RWPE1 (cell line): ENCODE results near the gene MACF1.
"Not testable (repeated sequence)": the region's sequence is repeated elsewhere in the genome, so short reads cannot be mapped to it uniquely, and the experiment has no call there.

ENCODE experiments used
- CTCF ChIA-PET: fragments of 350-600 bp; sonication (Branson Sonifier 250); formaldehyde crosslinking; extraction: SDS; loops from one replicate; lab custom pipeline; 2021; lab: Yijun Ruan, JAX
- POLR2A ChIA-PET: fragments of 400-600 bp; formaldehyde crosslinking; extraction: SDS; loops from one replicate; lab custom pipeline; 2020; ENCODE audit warnings: antibody characterized with exemption; ENCODE audit not compliant: low non-redundant PET; lab: Yijun Ruan, JAX
- DNase-seq: peaks from one replicate; pipeline ENCODE4 v3.0.0; 2012; ENCODE audit warnings: low spot score
- H3K27ac ChIP-seq: fragments of 450-650 bp; 2 replicates; pipeline ENCODE4 v1.5.1; 2017
- CTCF ChIP-seq: fragments of 450-650 bp; conservative IDR thresholded peaks from 2 replicates; pipeline ENCODE4 v1.5.1; 2017; ENCODE audit warnings: low read depth, mild to moderate bottlenecking

MACF1 gene

GRCh38 chr1:39474810-39475209 lies 270.3 kb downstream of the MACF1 start:
- POLR2A ChIA-PET, result no interaction called here
- DNase-seq, result no peak
- no peak overlapping the region for H3K27ac ChIP-seq
- TF ChIP-seq CTCF, result no peak
- CTCF ChIA-PET, result no interaction called here

- POLR2A ChIA-PET, CTCF ChIA-PET, DNase-seq: not testable (repeated sequence)
Measured at GRCh38 chr1:39475551-39475950, 271.1 kb downstream of the MACF1 start.

DNA sequence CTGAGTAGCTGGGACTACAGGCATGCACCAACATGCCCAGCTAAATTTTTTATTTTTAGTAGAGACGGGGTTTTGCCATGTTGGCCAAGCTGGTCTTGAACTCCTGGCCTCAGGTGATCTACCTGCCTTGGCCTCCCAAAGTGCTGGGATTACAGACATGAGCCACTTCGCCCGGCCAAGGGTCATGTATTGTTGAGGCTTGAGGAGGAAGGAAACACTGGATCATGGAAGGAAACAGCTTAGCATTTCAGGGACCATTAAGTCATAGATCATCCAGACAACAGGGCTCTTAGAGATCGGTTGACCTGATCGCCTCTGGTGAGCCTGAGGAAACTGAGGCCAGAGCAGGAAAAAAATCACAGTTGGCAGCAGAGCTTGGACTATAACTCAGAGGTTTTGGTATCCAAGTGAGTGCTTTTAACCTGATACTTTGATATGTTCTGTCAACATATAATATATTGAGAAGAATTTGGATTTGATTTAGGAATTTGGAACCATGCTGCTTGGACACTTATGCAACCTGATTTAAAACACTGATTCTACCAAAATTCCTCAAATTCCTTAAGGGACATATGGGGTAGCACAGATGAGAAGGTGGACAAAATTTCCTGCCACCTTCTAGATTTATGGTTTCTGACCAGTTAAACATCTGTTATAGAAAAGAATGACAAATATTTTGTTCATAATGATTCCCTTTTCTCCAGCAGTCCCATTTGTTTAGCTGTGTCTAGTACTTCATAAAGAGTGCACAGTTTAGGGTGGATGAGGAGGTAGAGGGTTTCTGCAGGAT lies 273.8 kb downstream of the MACF1 start:
- no peak for DNase-seq
- no peak overlapping the region for H3K27ac ChIP-seq
- CTCF ChIA-PET, result no interaction called here
- TF ChIP-seq CTCF, result no peak
- POLR2A ChIA-PET, result interaction anchor here (0.5 kb wide), 1 partner anchor 197 kb away, joined by 5 read pairs; no protein-coding TSS in a partner anchor

More at GRCh38 chr1:39475551-39475950, 271.1 kb downstream of the MACF1 start:
- H3K27ac ChIP-seq, result not testable (repeated sequence)

- DNase-seq, result no peak
- CTCF ChIA-PET, result no interaction called here
Measured at GRCh38 chr1:39481289-39481688, 276.8 kb downstream of the MACF1 start.

GRCh38 chr1:39483276-39483675 lies 278.8 kb downstream of the MACF1 start:
- POLR2A ChIA-PET, result no interaction called here
- TF ChIP-seq CTCF, result no peak
- CTCF ChIA-PET, result no interaction called here

More at GRCh38 chr1:39481289-39481688, 276.8 kb downstream of the MACF1 start:
- no peak for TF ChIP-seq CTCF
- POLR2A ChIA-PET, result no interaction called here
- H3K27ac ChIP-seq, result no peak overlapping the region

GRCh38 chr1:39484564-39484963 lies 280.1 kb downstream of the MACF1 start:
- POLR2A ChIA-PET, result no interaction called here
- CTCF ChIA-PET, result interaction anchor here (0.6 kb wide), 1 partner anchor 627 kb away, joined by 3 read pairs; no protein-coding TSS in a partner anchor
- no peak for DNase-seq
- no peak for TF ChIP-seq CTCF
- H3K27ac ChIP-seq, result no peak overlapping the region

More at GRCh38 chr1:39483276-39483675, 278.8 kb downstream of the MACF1 start:
- DNase-seq, result no peak
- H3K27ac ChIP-seq, result no peak overlapping the region; the same call in 1 of the 2 replicates
